Measurements from ENCODE around the gene ANKRD29. TPM values are rescaled to one million over a fixed set of nuclear protein-coding genes. Genes with fewer than 3 reads are reported as not detected.
A peak's percentile ranks its signal among the peaks of the same experiment; 100 is the strongest.

ANKRD29 gene
- total RNA-seq, 1 donor from 2014 or later: not detected

DNA sequence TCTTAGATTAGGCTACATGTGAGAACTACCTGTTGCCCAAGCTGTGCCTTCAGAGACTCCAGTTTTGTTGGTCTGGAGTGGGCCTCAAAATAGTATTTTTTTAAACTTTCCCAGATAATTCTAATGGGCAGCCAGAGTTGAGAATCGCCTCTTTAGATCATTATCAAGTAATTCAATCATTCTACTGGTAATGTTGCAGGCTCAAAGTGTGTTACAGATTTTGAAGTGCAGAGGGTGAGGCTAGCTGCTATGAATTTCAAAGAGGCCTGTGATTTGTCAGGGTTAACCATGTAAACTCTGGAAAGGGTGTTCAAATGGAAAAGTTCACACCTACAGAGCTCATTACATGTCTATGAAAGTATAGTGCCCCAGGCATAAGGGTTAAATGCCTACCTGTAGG is 30.1 kb downstream of the ANKRD29 start:
- Mint-ChIP-seq H3K36me3 (ENCODE audit: low read depth) (no peaks in the 10 kb centered on the region), H3K4me1 (ENCODE audit: low read depth) (peaks cover 12% of the 10 kb centered on the region), H3K27ac (no peak overlapping the region), H3K4me3 (ENCODE audit: low read depth) (no peak overlapping the region), H3K9me3 (no peaks in the 10 kb centered on the region), H3K27me3 (ENCODE audit: low read depth) (peaks cover 18% of the 10 kb centered on the region)
- intact Hi-C loops (cut with micrococcal nuclease): no loop called here
- no peak for DNase-seq (ENCODE audit: low spot score)

DNA sequence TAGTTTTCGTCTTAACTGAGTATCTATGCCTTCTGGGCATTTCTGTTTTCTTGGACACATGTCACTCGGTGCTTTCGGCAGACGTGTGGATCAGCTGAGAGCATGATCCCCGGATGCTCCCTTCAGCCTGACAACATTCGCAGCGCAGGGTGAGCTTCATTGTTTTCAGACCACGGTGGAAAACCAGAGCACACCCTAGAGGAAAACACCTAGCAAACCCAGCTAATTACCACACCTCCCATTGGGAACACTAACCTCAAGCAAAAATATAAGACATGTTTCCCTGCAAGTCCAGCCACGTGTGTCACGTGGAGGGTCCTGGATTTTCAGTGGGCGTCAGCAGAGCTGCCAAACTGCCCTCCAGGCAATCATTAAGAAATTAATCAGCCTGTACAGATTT is 31.0 kb downstream of the ANKRD29 start:
- H3K9me3 Mint-ChIP-seq: no peaks in the 10 kb centered on the region

DNA sequence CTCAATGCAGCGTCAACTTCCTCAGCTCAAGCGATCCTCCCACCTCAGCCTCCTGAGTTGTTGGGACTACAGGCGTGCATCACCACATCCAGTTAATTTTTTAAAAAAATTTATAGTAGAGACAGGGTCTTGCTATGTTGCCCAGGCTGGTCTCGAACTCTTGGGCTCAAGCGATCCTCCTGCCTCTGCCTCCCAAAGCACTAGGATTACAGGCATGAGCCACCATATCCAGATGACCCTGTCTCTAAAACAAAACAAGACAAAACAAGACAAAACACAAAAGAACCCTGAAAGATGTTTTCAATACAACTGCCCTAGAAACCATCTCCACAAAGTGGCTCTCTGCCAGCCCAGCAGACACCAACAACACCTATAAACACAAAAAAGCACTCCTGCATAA is 31.4 kb downstream of the ANKRD29 start:
- Mint-ChIP-seq H3K9me3 (no peaks in the 10 kb centered on the region), H3K27me3 (ENCODE audit: low read depth) (peaks cover 18% of the 10 kb centered on the region)
- intact Hi-C loops (cut with micrococcal nuclease): no loop called here

More for the DNA sequence above, 31.0 kb downstream of the ANKRD29 start:
- H3K36me3 Mint-ChIP-seq (ENCODE audit: low read depth): no peaks in the 10 kb centered on the region
- intact Hi-C loops (cut with micrococcal nuclease): no loop called here
- no peak overlapping the region for H3K4me3 Mint-ChIP-seq (ENCODE audit: low read depth)
- DNase-seq (ENCODE audit: low spot score): no peak
- H3K27ac Mint-ChIP-seq: no peak overlapping the region
- peaks cover 14% of the 10 kb centered on the region for H3K4me1 Mint-ChIP-seq (ENCODE audit: low read depth)
- peaks cover 18% of the 10 kb centered on the region for H3K27me3 Mint-ChIP-seq (ENCODE audit: low read depth)

DNA sequence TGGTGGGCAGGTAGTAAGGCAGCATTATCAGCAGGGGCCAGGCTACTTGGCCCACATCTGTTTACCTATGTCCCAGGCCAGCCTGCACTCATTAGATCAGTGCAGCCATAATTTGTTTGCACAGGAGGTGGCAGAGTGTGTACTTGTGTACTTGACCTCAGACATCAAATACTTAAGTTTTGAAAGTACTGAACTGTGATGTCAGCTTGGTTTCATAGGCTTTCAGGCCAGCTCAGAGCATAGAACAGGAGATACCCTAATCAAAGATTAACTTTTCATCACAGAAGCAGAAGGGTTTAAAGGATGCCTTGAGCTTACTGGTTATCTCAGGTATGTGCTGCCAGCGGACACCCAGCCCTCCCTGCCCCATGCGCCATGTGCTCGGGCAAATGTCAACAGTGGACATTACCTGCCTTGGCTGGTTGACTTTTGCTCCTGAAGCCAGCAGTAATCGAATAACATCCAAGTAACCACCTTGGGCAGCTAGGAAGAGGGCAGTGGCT is 33.2 kb downstream of the ANKRD29 start:
- Mint-ChIP-seq H3K27ac (no peak overlapping the region), H3K9me3 (no peaks in the 10 kb centered on the region), H3K4me1 (ENCODE audit: low read depth) (peaks cover 16% of the 10 kb centered on the region), H3K4me3 (ENCODE audit: low read depth) (no peak overlapping the region), H3K27me3 (ENCODE audit: low read depth) (peaks cover 10% of the 10 kb centered on the region), H3K36me3 (ENCODE audit: low read depth) (no peaks in the 10 kb centered on the region)
- no peak for DNase-seq (ENCODE audit: low spot score)
- intact Hi-C loops (cut with micrococcal nuclease): loop anchor here (5.0 kb wide), 1 partner anchor 33 kb away; the partner anchor contains the start of gene ANKRD29

More for the DNA sequence above, 31.4 kb downstream of the ANKRD29 start:
- no peak overlapping the region for H3K27ac Mint-ChIP-seq
- H3K36me3 Mint-ChIP-seq (ENCODE audit: low read depth): no peaks in the 10 kb centered on the region
- no peak for DNase-seq (ENCODE audit: low spot score)
- peaks cover 18% of the 10 kb centered on the region for H3K4me1 Mint-ChIP-seq (ENCODE audit: low read depth)
- no peak overlapping the region for H3K4me3 Mint-ChIP-seq (ENCODE audit: low read depth)

DNA sequence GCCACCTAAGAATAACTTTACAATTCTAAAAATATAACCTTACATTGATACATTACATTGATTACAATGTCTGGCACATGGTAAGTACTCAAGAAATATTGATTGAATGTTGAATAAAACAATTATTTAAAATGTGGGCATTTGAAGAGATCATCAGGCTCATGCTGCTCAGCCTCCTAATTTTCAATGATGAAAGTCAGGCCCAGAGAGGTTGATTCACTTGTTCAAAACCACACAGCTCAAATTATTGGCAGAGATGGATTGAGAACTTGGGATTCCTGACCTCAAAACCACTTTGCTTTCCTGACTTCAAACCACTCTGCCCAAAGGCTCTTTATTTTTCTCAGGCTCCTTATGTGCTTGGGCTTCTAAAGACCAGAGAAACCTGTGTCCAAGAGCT is 34.7 kb downstream of the ANKRD29 start:
- Mint-ChIP-seq H3K4me3 (ENCODE audit: low read depth) (no peak overlapping the region), H3K4me1 (ENCODE audit: low read depth) (peaks cover 16% of the 10 kb centered on the region), H3K36me3 (ENCODE audit: low read depth) (no peaks in the 10 kb centered on the region), H3K27me3 (ENCODE audit: low read depth) (peaks cover 7% of the 10 kb centered on the region), H3K9me3 (no peaks in the 10 kb centered on the region), H3K27ac (no peak overlapping the region)
- DNase-seq (ENCODE audit: low spot score): no peak
- intact Hi-C loops (cut with micrococcal nuclease): loop anchor here (5.0 kb wide), 1 partner anchor 34 kb away; the partner anchor contains the start of gene ANKRD29

DNA sequence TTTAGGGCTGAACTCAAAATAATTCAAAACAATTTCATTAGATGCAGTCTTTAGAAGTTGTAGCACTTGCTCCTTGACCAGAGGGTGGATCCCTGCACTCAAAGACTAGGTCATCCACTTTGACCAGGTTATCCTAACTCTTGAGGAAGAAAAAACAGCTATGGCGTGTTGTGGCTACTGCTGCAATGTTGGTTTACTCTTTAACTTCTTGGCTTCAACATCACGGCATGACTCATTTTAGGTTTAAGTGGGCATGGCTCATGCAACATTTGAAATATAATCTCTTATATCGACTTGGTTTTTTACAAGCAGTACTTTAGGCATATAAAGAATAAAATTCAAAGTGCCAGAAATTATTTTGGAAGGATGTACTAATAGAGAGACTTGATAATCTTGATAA is 35.4 kb downstream of the ANKRD29 start:
- H3K36me3 Mint-ChIP-seq (ENCODE audit: low read depth): no peaks in the 10 kb centered on the region
- H3K27me3 Mint-ChIP-seq (ENCODE audit: low read depth): peaks cover 7% of the 10 kb centered on the region
- intact Hi-C loops (cut with micrococcal nuclease): loop anchor here (5.0 kb wide), 1 partner anchor 35 kb away; the partner anchor contains the start of gene ANKRD29
- H3K27ac Mint-ChIP-seq: no peak overlapping the region
- H3K4me3 Mint-ChIP-seq (ENCODE audit: low read depth): no peak overlapping the region
- H3K4me1 Mint-ChIP-seq (ENCODE audit: low read depth): peaks cover 16% of the 10 kb centered on the region
- no peak for DNase-seq (ENCODE audit: low spot score)
- H3K9me3 Mint-ChIP-seq: no peaks in the 10 kb centered on the region

DNA sequence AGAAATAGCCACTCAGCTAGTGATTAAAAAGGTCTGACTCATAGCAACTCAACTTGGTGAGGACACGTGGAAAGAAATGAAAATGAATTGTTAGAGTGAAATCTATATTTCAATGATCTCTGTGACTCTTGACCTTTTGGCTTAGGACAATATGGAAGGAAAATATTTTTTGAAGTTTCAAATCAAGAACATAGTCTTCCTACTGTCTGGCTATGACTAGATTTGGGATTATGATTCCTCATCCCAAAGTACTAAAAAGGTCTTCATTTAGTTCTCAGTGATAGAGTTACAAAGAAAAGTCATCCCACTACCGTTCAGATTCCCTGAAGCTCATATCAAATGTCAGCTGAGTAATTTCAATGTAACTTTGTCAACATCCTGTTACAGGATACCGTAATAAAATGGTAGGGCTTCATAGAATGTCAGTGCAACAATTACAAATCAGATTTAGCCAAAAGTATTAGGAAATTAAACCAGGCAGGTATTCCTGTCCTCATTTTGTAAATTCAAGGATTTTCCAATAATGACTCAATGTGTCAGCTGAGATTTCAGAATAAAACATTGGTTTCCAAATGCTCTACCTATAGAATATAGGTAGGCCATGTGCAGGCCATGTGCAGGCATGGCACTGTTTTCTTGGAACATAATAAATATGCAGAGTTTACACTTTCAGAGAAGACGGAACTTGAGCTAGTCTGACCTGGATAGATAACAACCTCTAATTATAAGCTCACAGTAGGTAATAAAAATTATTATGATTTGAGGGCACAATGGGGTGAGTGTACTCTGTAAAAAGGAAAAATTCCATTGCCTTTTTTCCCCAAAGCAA is 36.0 kb downstream of the ANKRD29 start:
- Mint-ChIP-seq H3K36me3 (ENCODE audit: low read depth) (no peaks in the 10 kb centered on the region), H3K27ac (peak overlapping the region; percentile 39), H3K4me1 (ENCODE audit: low read depth) (peaks cover 16% of the 10 kb centered on the region), H3K9me3 (no peaks in the 10 kb centered on the region), H3K27me3 (ENCODE audit: low read depth) (peaks cover 13% of the 10 kb centered on the region), H3K4me3 (ENCODE audit: low read depth) (no peak overlapping the region)
- DNase-seq (ENCODE audit: low spot score): no peak
- intact Hi-C loops (cut with micrococcal nuclease): loop anchor here (5.0 kb wide), 1 partner anchor 36 kb away; the partner anchor contains the start of gene ANKRD29

DNA sequence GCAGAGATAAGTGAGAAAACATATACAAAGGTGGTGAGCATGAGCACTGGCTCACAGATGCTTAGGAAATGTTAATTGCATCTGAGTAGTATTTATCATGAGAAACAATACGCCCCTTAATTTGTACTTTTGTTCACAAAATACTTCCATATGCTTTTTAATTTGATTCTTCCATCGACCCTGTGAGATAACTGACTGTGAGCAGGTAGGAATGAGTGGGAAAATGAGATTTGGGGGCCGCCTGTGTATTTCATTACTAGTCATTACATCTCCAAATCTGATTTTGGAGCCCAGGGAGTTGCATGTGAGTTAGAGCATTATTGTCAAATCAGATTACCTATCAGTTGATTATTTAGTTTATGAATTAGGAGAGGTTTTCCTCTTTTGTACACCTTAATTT is 39.7 kb downstream of the ANKRD29 start:
- Mint-ChIP-seq H3K9me3 (no peaks in the 10 kb centered on the region), H3K27me3 (ENCODE audit: low read depth) (peaks cover 34% of the 10 kb centered on the region), H3K4me1 (ENCODE audit: low read depth) (peaks cover 13% of the 10 kb centered on the region), H3K4me3 (ENCODE audit: low read depth) (no peak overlapping the region), H3K27ac (no peak overlapping the region), H3K36me3 (ENCODE audit: low read depth) (no peaks in the 10 kb centered on the region)
- no peak for DNase-seq (ENCODE audit: low spot score)
- intact Hi-C loops (cut with micrococcal nuclease): loop anchor here (2.0 kb wide), 2 partner anchors 190 to 296 kb away; no protein-coding TSS in a partner anchor

DNA sequence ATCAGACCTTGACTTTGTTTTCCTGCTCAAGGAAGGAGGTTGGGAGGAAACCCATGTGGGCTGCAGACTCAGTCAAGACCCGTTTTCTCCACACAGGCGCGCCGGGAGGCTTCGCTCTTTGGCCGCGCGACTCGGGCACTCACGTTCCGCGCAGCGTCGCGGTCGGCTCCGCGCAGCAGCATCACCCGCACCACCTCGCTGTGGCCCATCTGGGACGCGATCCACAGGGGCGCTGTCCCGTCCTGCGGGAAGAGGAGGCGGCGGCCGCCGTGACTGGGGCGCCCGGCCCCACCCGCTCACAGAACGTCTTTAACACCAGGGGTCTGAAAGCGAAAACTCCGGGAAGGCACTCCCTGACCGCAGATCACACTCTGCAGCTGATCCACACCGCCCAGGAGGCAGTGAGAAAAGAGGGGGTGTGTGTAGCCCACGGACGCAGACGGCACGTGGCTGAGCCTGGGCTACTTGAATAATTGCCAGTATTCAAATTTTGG is 43.3 kb downstream of the ANKRD29 start:
- H3K36me3 Mint-ChIP-seq (ENCODE audit: low read depth): no peaks in the 10 kb centered on the region
- no peaks in the 10 kb centered on the region for H3K9me3 Mint-ChIP-seq
- no peaks in the 10 kb centered on the region for H3K4me1 Mint-ChIP-seq (ENCODE audit: low read depth)
- H3K27me3 Mint-ChIP-seq (ENCODE audit: low read depth): peaks cover 42% of the 10 kb centered on the region
- intact Hi-C loops (cut with micrococcal nuclease): no loop called here
- no peak overlapping the region for H3K4me3 Mint-ChIP-seq (ENCODE audit: low read depth)
- DNase-seq (ENCODE audit: low spot score): no peak
- no peak overlapping the region for H3K27ac Mint-ChIP-seq

DNA sequence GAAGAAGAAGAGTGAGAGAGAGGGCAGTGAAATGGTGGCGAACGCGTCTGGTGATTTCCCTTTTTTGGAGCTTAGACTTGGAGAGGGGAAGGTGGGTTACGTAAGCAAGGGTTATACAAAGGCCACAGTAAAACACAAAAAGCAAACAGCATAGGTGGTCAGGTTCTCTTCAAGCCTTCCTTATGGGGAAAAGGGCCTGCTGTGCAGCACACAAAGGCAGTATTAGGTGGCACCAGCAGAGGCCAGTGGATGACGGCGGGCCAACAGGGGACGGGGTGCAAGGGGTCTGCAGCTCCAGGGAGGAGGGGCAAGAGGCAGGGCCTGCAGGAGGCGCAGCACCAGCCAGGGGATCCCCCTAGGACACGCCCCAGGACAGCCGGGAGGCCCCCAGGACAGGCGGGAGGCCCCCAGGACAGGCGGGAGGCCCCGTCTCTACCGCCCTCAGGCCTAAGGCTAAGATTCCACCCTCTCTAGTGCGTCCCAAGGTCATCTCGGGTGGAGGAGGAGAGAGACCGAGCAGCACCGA is 43.8 kb downstream of the ANKRD29 start:
- peaks cover 42% of the 10 kb centered on the region for H3K27me3 Mint-ChIP-seq (ENCODE audit: low read depth)

DNA sequence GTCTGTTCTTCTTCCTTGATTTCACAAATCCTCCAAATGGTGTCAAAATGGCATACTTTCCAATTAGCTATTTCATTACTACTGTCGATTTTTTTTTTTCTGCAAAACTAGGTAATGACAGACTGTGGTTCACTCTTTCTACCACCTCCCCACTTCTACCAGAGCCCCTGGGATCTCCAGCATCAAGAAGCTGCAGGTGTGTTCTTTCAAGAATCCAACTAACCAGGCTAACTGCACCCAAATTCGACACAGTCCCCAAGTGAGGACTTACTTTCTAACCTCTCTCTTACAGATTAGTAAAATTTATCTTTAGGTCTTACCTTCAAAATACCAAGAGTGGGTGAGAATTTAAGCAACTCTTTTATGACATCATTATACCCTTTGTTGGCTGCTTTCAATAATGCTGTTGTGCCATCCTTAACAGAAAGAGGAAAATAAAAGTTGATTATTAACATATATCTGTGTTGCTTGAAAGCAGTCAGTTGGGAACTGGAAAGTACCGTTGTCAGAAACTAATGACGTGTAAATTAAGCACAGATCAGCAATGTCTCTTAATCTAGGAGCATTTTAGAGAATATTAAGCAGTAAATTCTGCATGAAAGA is 45.2 kb downstream of the ANKRD29 start:
- Mint-ChIP-seq H3K4me3 (ENCODE audit: low read depth) (no peak overlapping the region), H3K4me1 (ENCODE audit: low read depth) (no peaks in the 10 kb centered on the region), H3K9me3 (no peaks in the 10 kb centered on the region), H3K27ac (no peak overlapping the region), H3K36me3 (ENCODE audit: low read depth) (no peaks in the 10 kb centered on the region), H3K27me3 (ENCODE audit: low read depth) (peaks cover 44% of the 10 kb centered on the region)
- no peak for DNase-seq (ENCODE audit: low spot score)
- intact Hi-C loops (cut with micrococcal nuclease): no loop called here

More for the DNA sequence above, 43.8 kb downstream of the ANKRD29 start:
- no peak for DNase-seq (ENCODE audit: low spot score)
- Mint-ChIP-seq H3K9me3 (no peaks in the 10 kb centered on the region), H3K36me3 (ENCODE audit: low read depth) (no peaks in the 10 kb centered on the region), H3K4me3 (ENCODE audit: low read depth) (no peak overlapping the region), H3K4me1 (ENCODE audit: low read depth) (no peaks in the 10 kb centered on the region), H3K27ac (no peak overlapping the region)
- intact Hi-C loops (cut with micrococcal nuclease): no loop called here

DNA sequence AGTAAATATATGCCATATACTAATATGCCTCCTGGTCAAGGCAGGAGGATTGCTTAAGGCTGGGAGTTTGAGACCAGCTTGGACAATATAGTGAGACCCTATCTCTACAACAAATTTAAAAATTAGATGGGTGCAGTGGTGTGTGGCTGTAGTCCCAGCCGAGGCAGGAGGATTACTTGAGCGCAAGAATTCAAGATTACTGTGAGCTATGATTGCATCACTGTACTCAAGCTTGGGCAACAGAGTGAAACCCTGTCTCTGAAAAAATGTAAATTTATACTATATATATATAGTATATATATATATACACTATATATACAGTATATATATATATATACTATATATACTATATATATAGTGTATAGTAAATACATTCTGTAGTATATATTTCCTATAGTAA is 46.5 kb downstream of the ANKRD29 start:
- Mint-ChIP-seq H3K4me3 (ENCODE audit: low read depth) (no peak overlapping the region), H3K27me3 (ENCODE audit: low read depth) (peaks cover 39% of the 10 kb centered on the region), H3K4me1 (ENCODE audit: low read depth) (no peaks in the 10 kb centered on the region), H3K27ac (no peak overlapping the region), H3K9me3 (no peaks in the 10 kb centered on the region), H3K36me3 (ENCODE audit: low read depth) (no peaks in the 10 kb centered on the region)
- intact Hi-C loops (cut with micrococcal nuclease): no loop called here
- DNase-seq (ENCODE audit: low spot score): no peak
